ENCODE results near the gene COL4A1.

COL4A1 gene

GRCh38 chr13:110254751-110255553, 52.0 kb downstream of the COL4A1 start:
- no peak for DNase-seq

- no peak for DNase-seq
Measured at GRCh38 chr13:110254151-110254679, 52.7 kb downstream of the COL4A1 start.

GRCh38 chr13:110251193-110251819, 55.7 kb downstream of the COL4A1 start:
- DNase-seq, result no peak

GRCh38 chr13:110250258-110250891, 56.6 kb downstream of the COL4A1 start:
- DNase-seq, result no peak

- DNase-seq, result no peak
Measured at GRCh38 chr13:110249326-110249725, 57.6 kb downstream of the COL4A1 start.

GRCh38 chr13:110248449-110249143, 58.4 kb downstream of the COL4A1 start:
- no peak for DNase-seq

- DNase-seq, result no peak
Measured at GRCh38 chr13:110246530-110246929, 60.4 kb downstream of the COL4A1 start.

GRCh38 chr13:110245416-110245899, 61.5 kb downstream of the COL4A1 start:
- DNase-seq, result no peak

- DNase-seq, result no peak
Measured at GRCh38 chr13:110244976-110245375, 62.0 kb downstream of the COL4A1 start.

- DNase-seq, result no peak
Measured at GRCh38 chr13:110244071-110244830, 62.7 kb downstream of the COL4A1 start.

GRCh38 chr13:110242615-110243014, 64.3 kb downstream of the COL4A1 start:
- no peak for DNase-seq

- no peak for DNase-seq
Measured at GRCh38 chr13:110240943-110241342, 66.0 kb downstream of the COL4A1 start.

GRCh38 chr13:110240352-110240751, 66.6 kb downstream of the COL4A1 start:
- DNase-seq, result no peak

GRCh38 chr13:110239280-110240125, 67.5 kb downstream of the COL4A1 start:
- no peak for DNase-seq

- DNase-seq, result no peak
Measured at GRCh38 chr13:110238818-110239195, 68.2 kb downstream of the COL4A1 start.

GRCh38 chr13:110237875-110238817, 68.8 kb downstream of the COL4A1 start:
- DNase-seq, result no peak

GRCh38 chr13:110236831-110237261, 70.1 kb downstream of the COL4A1 start:
- DNase-seq, result no peak

GRCh38 chr13:110236431-110236830, 70.5 kb downstream of the COL4A1 start:
- no peak for DNase-seq

GRCh38 chr13:110234532-110234931, 72.4 kb downstream of the COL4A1 start:
- DNase-seq, result no peak

- no peak for DNase-seq
Measured at GRCh38 chr13:110233951-110234280, 73.0 kb downstream of the COL4A1 start.

Measured in SW 1271 (cell line).